GM12872 (cell line): ENCODE data around the gene ATP9B.

Experiments used
- CTCF ChIP-seq: IDR thresholded peaks from 3 replicates; pipeline ENCODE4 v1.5.1; 2011; ENCODE audit warnings: low read depth, mild to moderate bottlenecking, low read length, moderate library complexity; ENCODE audit not compliant: insufficient read depth

The ATP9B gene

DNA sequence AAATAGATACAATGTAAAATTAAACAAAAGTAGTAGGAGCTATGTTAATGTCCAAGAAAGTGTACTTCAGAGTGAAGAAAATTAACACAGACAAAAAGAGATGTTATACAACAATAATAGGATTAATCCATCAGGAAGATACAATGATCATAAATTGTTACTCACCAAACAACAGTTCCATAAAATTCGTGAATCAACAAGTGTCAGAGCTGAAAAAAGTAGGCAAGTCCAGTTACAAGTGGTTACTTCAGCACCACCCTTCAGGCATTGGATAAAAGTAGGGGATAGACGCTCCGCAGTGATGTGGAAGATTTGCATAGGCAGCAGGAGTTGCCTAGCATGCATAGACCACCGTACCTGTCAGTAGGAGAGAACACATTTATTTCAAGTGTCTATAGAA is 77.8 kb downstream of the ATP9B start:
- no peak for TF ChIP-seq CTCF

DNA sequence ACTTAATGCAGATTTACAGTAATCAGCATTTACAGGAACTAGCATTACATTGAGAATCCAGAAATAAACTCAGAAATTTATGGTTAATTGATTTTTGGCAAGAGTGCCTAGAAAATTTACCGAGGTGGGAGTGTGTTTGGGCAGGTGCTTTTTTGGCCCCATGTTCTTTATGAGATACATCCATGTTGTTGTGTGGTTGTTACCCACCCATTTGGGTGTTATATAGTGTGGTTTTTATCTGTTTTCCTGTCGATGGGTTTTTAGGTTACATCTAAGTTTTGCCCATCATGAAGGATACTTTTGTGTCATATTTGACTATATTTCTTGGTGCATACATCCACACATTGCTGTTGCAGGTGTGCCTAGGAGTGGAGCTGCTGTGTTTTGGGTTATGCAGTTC is 82.0 kb downstream of the ATP9B start:
- no peak for TF ChIP-seq CTCF

- TF ChIP-seq CTCF = no peak
Measured at GRCh38 chr18:79156327-79156726, 87.1 kb downstream of the ATP9B start.

GRCh38 chr18:79164706-79165105 is 95.5 kb downstream of the ATP9B start:
- TF ChIP-seq CTCF = no peak

GRCh38 chr18:79166702-79167101 is 97.5 kb downstream of the ATP9B start:
- TF ChIP-seq CTCF = no peak

- no peak for TF ChIP-seq CTCF
Measured at GRCh38 chr18:79167526-79168190, 98.5 kb downstream of the ATP9B start.

DNA sequence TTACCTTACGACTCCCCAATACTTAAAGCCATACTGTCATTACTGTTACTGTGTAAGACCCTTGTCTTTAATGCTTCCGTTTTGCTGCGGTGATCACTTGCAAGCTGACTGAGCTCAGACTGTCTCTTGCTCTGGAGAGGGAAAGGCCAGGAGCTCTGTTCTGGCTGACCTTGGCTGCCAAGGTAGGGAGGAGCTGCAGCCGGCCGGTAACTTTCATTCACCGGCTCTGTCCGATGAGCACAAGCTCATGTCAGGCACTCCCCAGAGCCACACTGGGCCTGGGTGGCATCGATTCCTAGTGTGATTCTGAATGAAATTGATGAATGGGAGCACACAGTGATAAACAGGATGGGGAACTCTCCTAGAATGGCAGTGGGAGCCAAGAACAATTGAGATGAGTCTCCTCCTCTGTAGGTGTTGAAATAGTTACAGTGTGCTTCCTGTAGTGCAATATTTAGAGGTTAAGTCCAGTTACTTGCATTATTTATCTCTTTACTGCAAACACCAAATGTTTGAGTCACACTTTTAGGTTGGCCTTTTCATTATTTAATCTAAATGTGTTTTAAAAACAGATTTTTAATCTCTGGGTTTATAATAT is 100.9 kb downstream of the ATP9B start:
- no peak for TF ChIP-seq CTCF
